ENCODE data around the gene ITGB3.

DNA sequence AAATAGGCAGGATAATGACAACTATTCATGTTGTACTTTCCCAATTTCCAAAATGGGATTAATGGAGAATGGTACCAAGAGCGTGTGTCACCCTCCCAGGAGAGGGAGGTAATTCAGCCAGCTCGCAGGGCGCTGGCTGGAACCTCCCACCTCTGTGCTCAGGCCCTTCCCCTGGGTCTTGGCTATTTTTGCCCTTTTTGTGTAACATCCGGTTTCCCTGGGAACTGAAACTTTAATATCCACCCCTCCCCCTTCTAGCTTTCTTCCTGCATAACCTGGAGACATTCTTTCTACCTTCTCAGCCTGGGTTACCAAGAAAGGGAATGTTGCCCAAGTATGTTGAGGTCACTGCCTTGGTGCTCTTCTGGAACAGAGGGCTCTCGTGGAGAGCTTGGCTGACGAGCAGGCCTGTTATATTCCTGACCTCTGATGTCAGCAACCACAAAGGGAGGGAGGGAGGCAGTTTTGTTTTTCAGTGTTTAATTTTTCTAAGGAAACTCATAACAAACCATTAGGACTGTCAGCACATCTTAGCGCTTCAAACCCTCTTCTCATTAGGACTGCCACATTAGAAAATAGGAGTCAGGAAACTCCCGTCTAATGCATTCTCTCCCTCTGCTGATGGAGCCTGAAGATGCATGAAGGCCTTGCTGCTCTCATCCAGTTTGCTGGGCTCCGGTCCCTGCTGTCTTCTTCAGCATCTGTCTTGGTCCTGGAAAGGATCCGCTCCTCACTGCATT lies 25.6 kb downstream of the ITGB3 start:
- TF ChIP-seq, protein P1, sequence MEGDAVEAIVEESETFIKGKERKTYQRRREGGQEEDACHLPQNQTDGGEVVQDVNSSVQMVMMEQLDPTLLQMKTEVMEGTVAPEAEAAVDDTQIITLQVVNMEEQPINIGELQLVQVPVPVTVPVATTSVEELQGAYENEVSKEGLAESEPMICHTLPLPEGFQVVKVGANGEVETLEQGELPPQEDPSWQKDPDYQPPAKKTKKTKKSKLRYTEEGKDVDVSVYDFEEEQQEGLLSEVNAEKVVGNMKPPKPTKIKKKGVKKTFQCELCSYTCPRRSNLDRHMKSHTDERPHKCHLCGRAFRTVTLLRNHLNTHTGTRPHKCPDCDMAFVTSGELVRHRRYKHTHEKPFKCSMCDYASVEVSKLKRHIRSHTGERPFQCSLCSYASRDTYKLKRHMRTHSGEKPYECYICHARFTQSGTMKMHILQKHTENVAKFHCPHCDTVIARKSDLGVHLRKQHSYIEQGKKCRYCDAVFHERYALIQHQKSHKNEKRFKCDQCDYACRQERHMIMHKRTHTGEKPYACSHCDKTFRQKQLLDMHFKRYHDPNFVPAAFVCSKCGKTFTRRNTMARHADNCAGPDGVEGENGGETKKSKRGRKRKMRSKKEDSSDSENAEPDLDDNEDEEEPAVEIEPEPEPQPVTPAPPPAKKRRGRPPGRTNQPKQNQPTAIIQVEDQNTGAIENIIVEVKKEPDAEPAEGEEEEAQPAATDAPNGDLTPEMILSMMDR (IDR thresholded peaks at IDR 0.05; ENCODE audit: low read depth, low read length, poor library complexity, severe bottlenecking): no peak
- no peak for TF ChIP-seq EZH2phosphoT487 (IDR thresholded peaks at IDR 0.05; ENCODE audit: borderline replicate concordance, low read length)

Measured in DOHH2 (cell line).